ENCODE data around the gene ATXN1. TPM values are rescaled to one million over a fixed set of nuclear protein-coding genes. Genes with fewer than 3 reads are reported as not detected.

ATXN1 gene
- total and polyA plus RNA-seq, 2 of the 8 experiments (the other 6 are each of a cell fraction or from before 2014, with no cell fraction given) = 1.6 to 4.0 TPM

- H4K20me1 ChIP-seq (replicated peaks in 1 of 2; ENCODE audit: control insufficient read depth in 1 of 2, insufficient read depth in 2 of 2, low read length in 2 of 2) = no peaks in the 10 kb centered on the region
- no peak overlapping the region for H3K23ac ChIP-seq (ENCODE audit: insufficient read length)
- no peaks in the 10 kb centered on the region for H3K36me3 ChIP-seq (ENCODE audit: control insufficient read depth in 2 of 4, insufficient read depth in 4 of 4, low read length in 3 of 4)
- DNase-seq (ENCODE audit: low read depth in 1 of 2, low spot score in 2 of 2) (no peak), FAIRE-seq (no peak)
- H4K5ac ChIP-seq (ENCODE audit: insufficient read length, low read depth, low read length) = no peak overlapping the region
- ChIA-PET POLR2A (ENCODE audit: partially characterized antibody) (no interaction called here), CTCF (ENCODE audit: partially characterized antibody) (no interaction called here)
- no peaks in the 10 kb centered on the region for H3K79me1 ChIP-seq (ENCODE audit: low read depth, low read length)
- H2BK120ac ChIP-seq (replicated peaks; ENCODE audit: low read depth, low read length) = no peak overlapping the region
- H3K23me2 ChIP-seq (ENCODE audit: low read depth, low read length) = peaks cover 3% of the 10 kb centered on the region; the same call in 1 of the 2 replicates
- H4K91ac ChIP-seq (replicated peaks; ENCODE audit: insufficient read length, low read length) = no peak overlapping the region
- H3K4me2 ChIP-seq (ENCODE audit: insufficient read depth in 1 of 2, low read depth in 2 of 2, low read length in 2 of 2) = no peak overlapping the region
- no peaks in the 10 kb centered on the region for H3K79me2 ChIP-seq (ENCODE audit: control insufficient read depth in 1 of 2, insufficient read depth in 2 of 2, low read length in 2 of 2)
- H4K8ac ChIP-seq (ENCODE audit: extremely low read depth, insufficient read depth, low read length) = no peak overlapping the region
- H3K14ac ChIP-seq (ENCODE audit: insufficient read length) = no peak overlapping the region
- H3K9me3 ChIP-seq (ENCODE audit: insufficient read depth in 2 of 2, low read depth in 1 of 2, low read length in 1 of 2) = no peaks in the 10 kb centered on the region
- H3K4me3 ChIP-seq (ENCODE audit: extremely low read depth in 1 of 4, insufficient read depth in 2 of 4, low read depth in 3 of 4, low read length in 4 of 4) = no peak overlapping the region
- H3K4ac ChIP-seq (replicated peaks; ENCODE audit: insufficient read length, low read depth, low read length) = no peak overlapping the region
- no peak overlapping the region for H2AK5ac ChIP-seq (ENCODE audit: low read depth, low read length)
- H3K18ac ChIP-seq (ENCODE audit: extremely low read depth, low read length) = no peak overlapping the region
- H2BK5ac ChIP-seq (ENCODE audit: low read depth, low read length) = no peak overlapping the region
- no peak overlapping the region for H2BK20ac ChIP-seq (ENCODE audit: low read length)
- H2BK12ac ChIP-seq (ENCODE audit: low read depth, low read length) = no peak overlapping the region
- H3K27me3 ChIP-seq (replicated peaks in 1 of 4; ENCODE audit: control insufficient read depth in 3 of 4, extremely low read depth in 1 of 4, insufficient read depth in 3 of 4, low read length in 3 of 4) = peaks cover 0 to 1% (median 0%) of the 10 kb centered on the region in 4 experiments; a peak in 1 of 7 replicates
- 96% methylated on average over 5 of the region's 5 CpGs; no CpG with 5 or more reads in 1 of the 2 experiments for WGBS, 2 experiments (ENCODE audit: extremely low coverage in 1 of 2, insufficient coverage in 1 of 2, insufficient read length in 1 of 2, insufficient replicate concordance in 2 of 2, low coverage in 1 of 2, low lambda C conversion rate in 2 of 2, missing lambda C conversion rate in 1 of 2)
- H3K9ac ChIP-seq (replicated peaks in 1 of 4; ENCODE audit: extremely low read depth in 1 of 4, low read depth in 3 of 4, low read length in 3 of 4) = no peak overlapping the region
- no peak overlapping the region for H3K56ac ChIP-seq (replicated peaks; ENCODE audit: insufficient read length, low read depth, low read length)
- no peak overlapping the region for H2AFZ ChIP-seq (ENCODE audit: low read length)
- H3K4me1 ChIP-seq (replicated peaks in 1 of 4; ENCODE audit: control insufficient read depth in 3 of 4, insufficient read depth in 4 of 4, low read length in 3 of 4) = peaks cover 0 to 4% (median 0%) of the 10 kb centered on the region in 4 experiments; a peak in 1 of 7 replicates
- no peak overlapping the region for H2BK15ac ChIP-seq (ENCODE audit: low read length)
- H3K27ac ChIP-seq (ENCODE audit: low read depth, low read length) = no peak overlapping the region
- no peak for TF ChIP-seq RFX5 (IDR thresholded peaks at IDR 0.05; ENCODE audit: borderline replicate concordance, low read depth, low read length)
These were observed 77.0 kb downstream of the ATXN1 start for GRCh38 chr6:16684195-16684689.
